GDM1 (cell line): ENCODE measurements around the gene CRTC2.
"Not testable (repeated sequence)": the region's sequence is repeated elsewhere in the genome, so short reads cannot be mapped to it uniquely, and the experiment has no call there.

ENCODE experiments used
- DNase-seq: peaks from one replicate; lab custom pipeline; 2025; lab: John Stamatoyannopoulos, UW

The CRTC2 gene

GRCh38 chr1:153958111-153958960 lies at the start of gene CRTC2:
Gene CRTC2, minus strand, starts transcription at chr1:153958612. Its CDS starts 115 bp downstream, at chr1:153958497.
- DNase-seq: peak; percentile 93

DNA sequence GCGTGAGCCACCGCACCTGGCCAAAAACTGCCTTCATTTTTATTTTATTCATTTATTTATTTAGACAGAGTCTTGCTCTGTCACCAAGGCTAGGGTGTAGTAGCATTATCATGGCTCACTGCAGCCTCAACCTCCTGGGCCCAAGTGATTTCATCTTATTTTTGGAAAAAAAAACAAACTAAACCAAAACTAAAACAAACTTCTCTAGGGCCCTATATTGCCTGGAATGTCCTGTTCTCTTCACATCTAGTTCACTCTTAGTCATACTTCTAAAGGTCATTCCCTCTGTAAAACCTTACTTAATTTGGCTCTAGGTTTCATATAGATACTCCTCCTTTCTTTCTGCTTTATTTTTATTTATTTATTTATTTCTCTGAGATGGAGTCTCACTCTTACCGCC lies 47.7 kb upstream of the CRTC2 start:
- no peak for DNase-seq

DNA sequence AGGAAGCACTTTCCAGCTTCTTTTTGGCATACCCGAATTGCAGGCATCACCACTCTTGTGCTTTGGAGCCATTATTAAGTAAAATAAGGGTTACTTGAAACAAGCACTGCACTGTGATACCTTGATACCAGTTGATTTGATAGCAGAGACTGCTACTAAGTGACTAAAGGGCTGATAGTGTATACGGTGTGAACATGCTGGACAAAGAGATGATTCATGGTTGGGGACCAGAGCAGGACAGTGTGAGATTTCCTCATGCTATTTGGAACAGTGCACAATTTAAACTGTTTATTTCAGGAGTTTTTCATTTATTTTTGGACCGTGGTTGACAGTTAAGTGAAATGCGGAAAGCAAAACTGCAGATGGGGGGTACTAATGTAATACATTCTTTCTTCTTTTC lies 42.0 kb upstream of the CRTC2 start:
- DNase-seq: no peak

DNA sequence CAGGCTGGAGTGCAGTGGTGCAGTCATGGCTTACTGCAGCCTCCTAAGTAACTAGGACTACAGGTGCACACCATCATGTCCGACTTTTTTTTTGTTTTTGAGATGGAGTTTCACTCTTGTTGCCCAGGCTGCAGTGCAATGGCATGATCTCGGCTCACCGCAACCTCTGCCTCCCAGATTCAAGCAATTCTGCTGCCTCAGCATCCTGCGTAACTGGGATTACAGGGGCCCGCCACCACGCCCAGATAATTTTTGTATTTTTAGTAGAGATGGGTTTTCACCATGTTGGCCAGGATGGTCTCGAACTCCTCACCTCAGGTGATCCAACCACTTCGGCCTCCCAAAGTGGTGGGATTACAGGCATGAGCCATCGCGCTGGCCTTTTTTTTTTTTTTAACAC lies 38.5 kb upstream of the CRTC2 start:
- DNase-seq: not testable (repeated sequence)

GRCh38 chr1:153995640-153996039 lies 37.2 kb upstream of the CRTC2 start:
- no peak for DNase-seq

DNA sequence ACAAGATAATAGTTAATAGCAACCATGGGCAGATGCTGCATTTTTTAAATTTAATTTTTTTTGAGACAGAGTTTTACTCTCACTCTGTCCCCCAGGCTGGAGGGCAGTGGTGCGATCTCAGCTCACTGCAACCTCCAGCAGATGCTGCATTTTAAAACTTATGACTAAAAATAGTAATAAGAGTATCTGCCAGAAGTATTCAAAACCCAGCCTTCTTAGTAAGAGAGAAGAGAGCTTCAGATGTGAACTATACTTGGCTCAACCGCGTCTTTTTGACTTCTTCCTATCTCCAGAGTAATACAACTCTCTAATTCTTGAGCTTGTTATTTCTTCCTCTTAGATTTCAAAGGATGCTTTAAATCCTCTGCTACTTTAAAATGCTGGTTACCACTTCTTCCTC lies 36.8 kb upstream of the CRTC2 start:
- DNase-seq: no peak

- DNase-seq: no peak
These were observed 33.4 kb upstream of the CRTC2 start for GRCh38 chr1:153991806-153992205.

DNA sequence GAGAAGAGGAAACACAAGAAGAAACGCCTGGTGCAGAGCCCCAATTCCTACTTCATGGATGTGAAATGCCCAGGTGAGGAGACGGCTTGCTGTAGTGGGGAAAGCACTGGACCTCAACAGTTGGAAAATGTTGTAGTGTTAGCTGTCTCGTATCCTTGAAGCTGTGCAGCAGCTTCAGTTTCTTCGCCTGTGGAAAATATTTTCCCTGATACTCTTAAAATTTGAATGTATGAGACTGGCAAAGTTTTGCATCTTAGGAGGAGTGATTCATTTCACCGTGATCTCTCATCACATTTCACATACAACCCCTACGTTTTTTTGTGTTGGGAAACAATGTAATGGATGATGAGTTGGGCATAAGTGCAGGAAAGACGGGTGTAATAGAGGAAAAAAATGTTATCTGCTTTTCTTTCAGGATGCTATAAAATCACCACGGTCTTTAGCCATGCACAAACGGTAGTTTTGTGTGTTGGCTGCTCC lies 32.8 kb upstream of the CRTC2 start:
- DNase-seq: no peak

DNA sequence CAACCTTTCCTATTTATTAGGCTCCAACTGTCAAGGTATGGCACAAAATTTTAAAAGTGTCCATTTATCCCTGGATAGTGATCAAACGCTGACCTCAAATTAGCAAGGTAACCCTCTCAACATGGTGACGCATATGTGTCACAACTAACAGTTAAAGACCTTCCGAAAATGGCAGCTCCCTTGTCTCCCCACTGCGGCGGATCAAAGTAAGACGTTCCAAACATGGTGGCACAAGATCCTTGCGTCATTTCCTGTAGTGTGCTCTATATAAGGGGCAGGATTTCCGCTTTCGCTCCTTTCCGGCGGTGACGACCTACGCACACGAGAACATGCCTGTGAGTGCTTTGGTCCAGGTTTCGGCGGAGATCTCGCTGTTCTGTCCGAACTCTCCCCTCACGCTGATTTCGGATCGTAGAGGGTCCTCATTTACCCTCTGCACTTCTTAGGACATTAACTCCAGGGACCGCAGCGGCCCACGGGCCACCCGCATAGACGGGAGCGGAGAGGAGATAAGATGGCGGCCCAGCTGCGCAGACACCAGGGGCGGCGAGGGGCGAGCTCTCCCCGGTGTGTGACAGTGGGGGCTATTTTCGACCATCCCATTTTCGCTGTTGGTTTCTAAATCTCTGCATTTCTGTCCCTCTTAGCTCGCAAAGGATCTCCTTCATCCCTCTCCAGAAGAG lies 32.2 kb upstream of the CRTC2 start, which contains the start of gene RPS27:
Gene RPS27, plus strand, starts transcription at position 295 of the 683 bp plus-strand sequence. Its CDS starts 35 bp downstream, at position 330.
- DNase-seq: peak; percentile 92

DNA sequence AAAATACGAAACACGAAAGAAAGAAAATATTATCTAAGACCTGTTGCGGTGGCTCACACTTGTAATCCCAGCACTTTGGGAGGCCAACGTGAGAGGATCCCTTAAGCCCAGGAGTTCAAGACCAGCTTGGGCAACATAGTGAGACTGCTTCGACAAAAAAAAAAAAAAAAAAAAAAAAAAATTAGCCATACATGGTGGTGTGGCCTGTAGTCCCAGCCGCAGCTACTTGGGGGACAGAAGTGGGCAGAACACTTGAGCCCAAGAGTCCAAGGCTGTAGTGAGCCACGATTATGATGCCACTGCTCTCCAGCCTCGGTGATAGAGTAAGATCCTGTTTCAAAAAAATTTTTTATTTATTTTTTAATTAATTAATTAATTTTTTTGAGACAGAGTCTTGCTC lies 29.2 kb upstream of the CRTC2 start:
- DNase-seq: no peak

GRCh38 chr1:153985941-153986761 lies 27.7 kb upstream of the CRTC2 start, which contains the start of gene RAB13:
Gene RAB13, minus strand, starts transcription at chr1:153986339. Its CDS starts 103 bp downstream, at chr1:153986236.
- DNase-seq: no peak

GRCh38 chr1:153985341-153985912 lies 27.0 kb upstream of the CRTC2 start:
- DNase-seq: no peak

GRCh38 chr1:153984123-153984894 lies 25.9 kb upstream of the CRTC2 start:
- no peak for DNase-seq

DNA sequence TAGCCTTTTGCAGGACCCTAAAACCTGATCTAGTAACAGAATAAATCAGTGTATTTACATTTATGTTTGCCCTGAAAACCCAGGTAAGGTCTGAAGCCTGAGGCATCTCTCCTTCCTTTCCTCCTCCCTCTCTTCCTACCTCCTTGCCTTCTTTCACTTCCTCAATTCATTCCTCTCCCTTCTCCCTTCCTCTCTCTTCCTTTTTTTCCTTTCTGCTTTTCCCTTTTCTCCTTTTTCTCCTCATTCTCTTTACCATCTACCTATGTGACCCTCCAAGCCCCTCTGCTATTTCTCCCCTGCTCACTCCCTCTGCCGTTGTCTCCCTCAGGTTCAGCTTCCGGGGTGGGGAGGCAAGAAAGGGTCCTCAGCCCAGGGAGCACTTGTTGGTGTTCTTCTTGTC lies 23.3 kb upstream of the CRTC2 start:
- DNase-seq: not testable (repeated sequence)

- DNase-seq: not testable (repeated sequence)
These were observed 20.7 kb upstream of the CRTC2 start for GRCh38 chr1:153979091-153979490.

- no peak for DNase-seq
These were observed 20.0 kb upstream of the CRTC2 start for GRCh38 chr1:153978274-153978909.

DNA sequence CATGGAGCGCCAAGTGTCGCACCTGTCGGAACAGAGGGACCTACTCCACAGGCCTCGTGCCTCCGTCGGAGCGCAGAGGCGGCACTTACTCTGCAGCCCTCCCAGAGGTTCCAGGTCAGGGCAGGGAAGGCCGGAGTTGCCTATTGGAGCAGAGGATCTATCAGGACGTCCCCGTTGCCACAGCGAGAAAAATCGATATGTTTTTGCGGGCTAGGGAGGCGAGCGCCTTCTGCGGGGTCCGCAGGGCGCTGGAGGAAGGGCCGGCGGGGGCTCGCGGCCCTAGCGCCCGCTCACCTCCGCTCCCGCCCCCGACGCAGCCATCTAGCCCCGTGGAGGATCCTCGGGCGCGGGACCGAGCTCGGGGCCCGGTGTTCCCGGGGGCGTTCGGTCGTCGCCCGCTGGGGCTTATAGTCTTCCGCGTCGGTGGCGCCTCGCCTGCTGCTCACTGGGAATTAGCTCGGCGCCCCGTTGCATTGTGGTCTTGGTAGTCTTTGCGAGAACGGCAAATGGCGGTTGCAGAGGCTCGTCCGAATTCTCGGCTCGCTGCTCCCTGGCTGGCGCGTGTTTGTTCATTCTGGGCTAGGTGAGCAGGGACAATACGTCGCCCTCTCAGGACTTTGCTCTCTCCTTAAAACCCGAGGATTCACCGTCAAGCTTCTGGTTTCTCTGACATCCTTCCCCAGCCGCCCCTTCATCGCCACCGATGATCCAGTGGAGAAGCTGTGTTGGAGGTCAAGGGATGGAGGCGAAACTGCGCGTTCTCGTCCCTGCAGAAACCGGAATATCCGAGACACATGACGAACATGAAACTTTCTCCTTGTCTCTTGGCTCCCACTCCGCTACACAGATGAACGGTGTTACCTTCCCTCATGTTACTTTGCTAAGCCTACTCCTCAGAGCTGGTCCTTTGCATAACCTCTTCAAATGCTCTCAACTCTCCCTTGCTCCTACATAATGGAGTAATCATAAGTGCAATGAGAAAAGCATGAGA lies 19.1 kb upstream of the CRTC2 start, which contains the start of gene JTB:
Gene JTB, minus strand, starts transcription at position 425 of the 991 bp plus-strand sequence. Its CDS starts 422 bp downstream, at position 3.
- DNase-seq: peak; percentile 75

GRCh38 chr1:153976819-153977249 lies 18.4 kb upstream of the CRTC2 start:
- no peak for DNase-seq

DNA sequence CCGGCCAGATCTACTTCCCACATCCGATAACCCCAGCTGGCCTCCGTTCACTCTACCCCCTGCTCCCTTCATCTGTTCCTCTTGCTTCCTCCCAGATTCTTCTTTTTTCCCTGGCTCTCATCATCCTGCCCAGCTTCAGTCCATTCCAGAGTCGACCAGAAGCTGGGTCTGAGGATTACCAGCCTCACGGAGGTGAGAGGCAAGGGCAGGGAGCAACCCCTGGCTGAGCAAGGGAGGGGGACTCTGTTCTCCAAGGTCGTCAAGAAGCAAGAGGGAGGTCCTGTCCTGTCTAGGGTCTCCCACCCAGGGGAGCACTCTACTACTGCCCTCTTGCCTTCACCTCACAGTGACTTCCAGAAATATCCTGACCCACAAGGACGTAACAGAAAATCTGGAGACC lies 15.1 kb upstream of the CRTC2 start:
- no peak for DNase-seq
